ENCODE measurements around the gene GJB4. TPM values are rescaled to one million over a fixed set of nuclear protein-coding genes. Genes with fewer than 3 reads are reported as not detected.

GJB4 gene
- polyA plus RNA-seq, 2 of the 4 experiments (the other 2 are of a cell fraction) = not detected

- no peak for TF ChIP-seq SREBF2 (IDR thresholded peaks at IDR 0.05)
- no peak for TF ChIP-seq HEYL (CRISPR knock-in tag; IDR thresholded peaks at IDR 0.05)
- no peak for TF ChIP-seq CBX8 (IDR thresholded peaks at IDR 0.05)
- TF ChIP-seq NR3C1 (IDR thresholded peaks at IDR 0.05) = no peak
- no peak for TF ChIP-seq NFE2L2 (conservative IDR thresholded peaks at IDR 0.05; ENCODE audit: low read length)
- TF ChIP-seq ATOH8 (CRISPR knock-in tag; IDR thresholded peaks at IDR 0.05; ENCODE audit: low read depth) = no peak
- no peak for TF ChIP-seq JUN (IDR thresholded peaks at IDR 0.05)
- no peak for TF ChIP-seq RNF2 (IDR thresholded peaks at IDR 0.05; ENCODE audit: borderline replicate concordance, low read depth)
- no peak for TF ChIP-seq POLR2A (IDR thresholded peaks at IDR 0.05; ENCODE audit: low read length)
- TF ChIP-seq MAZ (IDR thresholded peaks at IDR 0.05; ENCODE audit: borderline replicate concordance, low read depth, low read length) = no peak
- no peak for TF ChIP-seq CEBPB (IDR thresholded peaks at IDR 0.05)
- no peak for TF ChIP-seq RFX5 (IDR thresholded peaks at IDR 0.05)
- TF ChIP-seq HOXA7 (CRISPR knock-in tag; IDR thresholded peaks at IDR 0.05) = no peak
- no peak for TF ChIP-seq PHF8 (IDR thresholded peaks at IDR 0.05; ENCODE audit: borderline replicate concordance, low read depth)
- TF ChIP-seq TP53 (CRISPR knock-in tag; IDR thresholded peaks at IDR 0.05) = no peak
- no peak for FAIRE-seq
- ATAC-seq = no peak
- ChIA-PET CTCF (interaction anchor here (0.6 to 1.1 kb wide), 2 partner anchors 34 to 124 kb away, joined by 4 read pairs; no protein-coding TSS in a partner anchor), POLR2A (no interaction called here)
- no peak overlapping the region for H3K4me3 ChIP-seq
- H3K27ac ChIP-seq = no peak overlapping the region
- H3K4me1 ChIP-seq = no peaks in the 10 kb centered on the region; the same call in 2 of the 3 replicates
- no peaks in the 10 kb centered on the region for H3K9me3 ChIP-seq
- no peak overlapping the region for H3K4me2 ChIP-seq
- WGBS (ENCODE audit: missing lambda C conversion rate) = 59% methylated on average over 5 of the region's 6 CpGs
- DNase-seq (ENCODE audit: low read depth in 1 of 2, low spot score in 1 of 2) = no peak
Measured at GRCh38 chr1:34747638-34747941, 11.9 kb upstream of the GJB4 start.

GRCh38 chr1:34749992-34750391, 9.5 kb upstream of the GJB4 start:
- TF ChIP-seq POLR2A (IDR thresholded peaks at IDR 0.05; ENCODE audit: low read length) (no peak), RAD21 (conservative IDR thresholded peaks at IDR 0.05 in 1 of 2, IDR thresholded peaks at IDR 0.05 in 1 of 2) (no peak), ESRRA (IDR thresholded peaks at IDR 0.05; ENCODE audit: borderline replicate concordance, low read length) (no peak), ZC3H11A (IDR thresholded peaks at IDR 0.05) (no peak), NFE2L2 (conservative IDR thresholded peaks at IDR 0.05; ENCODE audit: low read length) (no peak), EHMT2 (IDR thresholded peaks at IDR 0.05; ENCODE audit: low read depth) (no peak), CEBPB (IDR thresholded peaks at IDR 0.05) (no peak)
- ChIA-PET CTCF (interaction anchor here (1.3 to 5.0 kb wide), 2 partner anchors 7 to 9 kb away, joined by 4 to 27 read pairs; partner anchors contain the start of gene GJB4), POLR2A (no interaction called here)
- Histone ChIP-seq H3K4me3 (no peak overlapping the region), H3K27ac (no peak overlapping the region), H3K4me2 (no peak overlapping the region), H3K9me3 (no peaks in the 10 kb centered on the region), H3K4me1 (no peaks in the 10 kb centered on the region; the same call in 2 of the 3 replicates)
- WGBS (ENCODE audit: missing lambda C conversion rate) = 70% methylated on average over 8 of the region's 8 CpGs
- DNase-seq (ENCODE audit: low read depth in 1 of 2, low spot score in 1 of 2) = no peak
- ATAC-seq = no peak
- FAIRE-seq = no peak

- Histone ChIP-seq H3K4me3 (no peak overlapping the region), H3K27ac (peak overlapping the region in 1 of 2 experiments; percentile 28; a peak in 2 of 6 replicates), H3K4me2 (no peak overlapping the region), H3K4me1 (peaks cover 6% of the 10 kb centered on the region; the same call in 1 of the 3 replicates), H3K9me3 (no peaks in the 10 kb centered on the region)
- DNase-seq (ENCODE audit: low read depth in 1 of 2, low spot score in 1 of 2) (no peak), FAIRE-seq (no peak), ATAC-seq (no peak)
- ChIA-PET CTCF (interaction anchor here (5.0 kb wide), 1 partner anchor 8 kb away, joined by 27 read pairs; no protein-coding TSS in a partner anchor), POLR2A (no interaction called here)
- TF ChIP-seq JUN (IDR thresholded peaks at IDR 0.05) (no peak), MAFK (IDR thresholded peaks at IDR 0.05; ENCODE audit: partially characterized antibody) (peak; percentile 39), ZFP36 (IDR thresholded peaks at IDR 0.05; ENCODE audit: borderline replicate concordance, partially characterized antibody) (no peak), KDM5A (IDR thresholded peaks at IDR 0.05) (no peak)
- 82% methylated on average over 5 of the region's 5 CpGs for WGBS (ENCODE audit: missing lambda C conversion rate)
Measured at GRCh38 chr1:34750610-34751009, 8.9 kb upstream of the GJB4 start.

GRCh38 chr1:34753163-34753562, 6.4 kb upstream of the GJB4 start:
- ATAC-seq (no peak), FAIRE-seq (no peak), DNase-seq (ENCODE audit: low read depth in 1 of 2, low spot score in 1 of 2) (no peak)
- H3K4me2 ChIP-seq = no peak overlapping the region
- H3K4me1 ChIP-seq = peaks cover 6% of the 10 kb centered on the region; the same call in 1 of the 3 replicates
- ChIA-PET POLR2A (no interaction called here), CTCF (interaction anchor here (0.6 to 5.0 kb wide), 6 partner anchors 10 to 111 kb away, joined by 3 to 27 read pairs (median 3); no protein-coding TSS in a partner anchor)
- no peak overlapping the region for H3K4me3 ChIP-seq
- H3K9me3 ChIP-seq = no peaks in the 10 kb centered on the region
- WGBS (ENCODE audit: missing lambda C conversion rate) = 58% methylated on average over 3 of the region's 3 CpGs
- no peak overlapping the region for H3K27ac ChIP-seq
- TF ChIP-seq ZC3H11A (IDR thresholded peaks at IDR 0.05) = no peak
- no peak for TF ChIP-seq ZFP36 (IDR thresholded peaks at IDR 0.05; ENCODE audit: borderline replicate concordance, partially characterized antibody)
- TF ChIP-seq HMGXB4 (CRISPR knock-in tag; IDR thresholded peaks at IDR 0.05; ENCODE audit: borderline replicate concordance) = no peak
- TF ChIP-seq CHD4 (IDR thresholded peaks at IDR 0.05; ENCODE audit: borderline replicate concordance) = no peak
- TF ChIP-seq EHF (CRISPR knock-in tag; IDR thresholded peaks at IDR 0.05) = no peak
- no peak for TF ChIP-seq EP300 (IDR thresholded peaks at IDR 0.05)
- TF ChIP-seq BCL3 (IDR thresholded peaks at IDR 0.05) = no peak
- no peak for TF ChIP-seq MYC (IDR thresholded peaks at IDR 0.05; ENCODE audit: borderline replicate concordance, low read length)
- no peak for TF ChIP-seq JUN (IDR thresholded peaks at IDR 0.05)
- no peak for TF ChIP-seq ATOH8 (CRISPR knock-in tag; IDR thresholded peaks at IDR 0.05; ENCODE audit: low read depth)

Measured in A549 (cell line).